Measurements from ENCODE around the gene NCBP2L. TPM values are rescaled to one million over a fixed set of nuclear protein-coding genes. Genes with fewer than 3 reads are reported as not detected.

The NCBP2L gene
- total RNA-seq, 4 donors from 2014 or later = not detected

DNA sequence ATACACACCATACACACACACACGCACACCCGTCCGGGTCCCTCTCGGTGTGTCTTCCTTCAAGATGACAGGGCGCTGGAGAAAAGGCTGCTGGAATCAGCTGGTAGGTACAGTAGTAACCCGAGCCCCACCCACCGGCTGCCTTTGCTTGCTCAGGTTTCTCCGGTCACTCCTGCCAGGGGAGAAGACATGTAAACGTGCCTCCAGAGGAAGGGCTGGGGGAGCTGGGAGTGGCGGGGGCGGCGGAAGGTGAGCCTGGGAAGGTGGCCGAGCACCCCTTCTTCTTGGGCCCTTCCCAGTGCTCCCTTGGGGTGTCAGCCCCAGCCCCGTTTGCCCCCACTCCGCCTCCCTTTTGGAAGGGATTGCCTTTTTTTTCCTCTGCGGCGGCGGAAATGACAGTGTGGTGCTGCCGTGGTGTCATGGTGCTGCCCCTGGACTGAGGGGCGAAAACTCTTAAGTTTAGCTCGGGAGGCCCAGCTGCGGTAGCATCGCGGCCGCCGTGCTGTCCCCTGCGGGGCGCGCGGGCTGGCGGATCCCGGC is 48.2 kb downstream of the NCBP2L start, which contains the start of gene MID2:
Gene MID2 (plus strand): TSS at position 169 of the 540 bp plus-strand sequence. CDS start 561 bp downstream, outside the sequence.
- Histone ChIP-seq H3K27me3 (no peaks in the 10 kb centered on the region), H3K9me3 (no peaks in the 10 kb centered on the region), H3K36me3 (no peaks in the 10 kb centered on the region), H3K4me3 (peak within 1 kb of the TSS; percentile 41 to 64 (median 47)), H3K27ac (peak within 1 kb of the TSS; percentile 85 to 90 (median 88)), H3K4me1 (peaks cover 0 to 6% (median 2%) of the 10 kb centered on the region in 4 donors)
- intact Hi-C loops (cut with DNase I; ENCODE audit: low total_unique reads) (no loop called here), in situ Hi-C loops (cut with MboI; ENCODE audit: low pct_ligation_motif_present in 1 of 4, low pct_unique_long_range_greater_than_20kb in 1 of 4, low sequenced_read_pairs in 3 of 4) (no loop called here)
- DNase-seq = peak; percentile 69
- 67% methylated on average over 32 of the region's 32 CpGs; no CpG with 5 or more reads in 1 of the 2 donors for WGBS, 2 donors (ENCODE audit: low coverage in 1 of 2)
- TF ChIP-seq POLR2A (IDR thresholded peaks at IDR 0.05) (peak; percentile 22), EP300 (IDR thresholded peaks at IDR 0.05; ENCODE audit: low read depth) (no peak), POLR2AphosphoS5 (IDR thresholded peaks at IDR 0.05) (peak in 2 of 3 donors; percentile 10 to 24)

DNA sequence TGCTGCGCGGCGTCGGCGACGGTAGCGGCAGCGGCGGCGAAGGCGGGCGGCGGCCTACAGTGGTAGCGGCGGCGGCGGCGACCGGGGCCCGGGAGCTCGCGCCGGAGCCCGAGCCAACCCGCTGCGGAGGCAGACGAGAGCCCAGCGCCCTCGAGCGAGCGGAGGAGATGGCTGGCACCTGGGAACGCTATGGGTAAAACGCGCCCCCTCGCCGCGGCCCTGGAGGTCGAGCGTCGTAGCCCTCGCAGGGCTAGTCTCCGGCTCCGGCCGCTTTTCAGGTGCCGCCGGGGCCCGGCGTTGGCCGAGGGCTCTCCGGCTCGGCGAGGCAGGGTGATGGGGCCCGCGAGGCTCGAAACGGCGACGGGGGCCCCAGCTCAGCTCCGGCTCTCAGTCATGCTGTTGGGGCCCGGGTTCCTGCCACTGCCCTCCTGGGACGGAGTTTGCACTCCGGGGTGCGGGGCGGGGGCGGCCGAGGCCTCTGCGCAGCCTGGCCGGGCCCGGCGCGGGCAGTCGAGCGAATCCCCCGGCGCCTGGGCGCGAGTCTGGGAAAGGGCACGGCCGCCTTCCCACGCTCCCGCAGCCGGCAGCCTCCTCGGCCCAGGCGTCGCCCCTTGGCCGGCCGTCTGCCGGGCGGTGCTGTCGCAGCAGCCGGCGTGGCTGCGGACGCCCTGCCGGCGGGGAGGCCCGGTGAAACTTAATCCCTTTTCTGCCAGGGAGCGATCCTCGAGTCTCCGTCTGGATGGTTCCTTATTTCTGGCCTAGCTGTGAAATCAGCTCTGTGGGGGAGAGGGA is 48.9 kb downstream of the NCBP2L start:
- Histone ChIP-seq H3K27ac (peak overlapping the region; percentile 85 to 90 (median 88)), H3K36me3 (no peaks in the 10 kb centered on the region), H3K4me3 (peak overlapping the region; percentile 32 to 64 (median 47)), H3K9me3 (no peaks in the 10 kb centered on the region), H3K4me1 (peaks cover 0 to 6% (median 2%) of the 10 kb centered on the region in 4 donors), H3K27me3 (no peaks in the 10 kb centered on the region)
- TF ChIP-seq CTCF (IDR thresholded peaks at IDR 0.05) = no peak
- TF ChIP-seq EP300 (IDR thresholded peaks at IDR 0.05; ENCODE audit: low read depth) = no peak
- TF ChIP-seq POLR2AphosphoS5 (IDR thresholded peaks at IDR 0.05) = no peak
- no peak for TF ChIP-seq POLR2A (IDR thresholded peaks at IDR 0.05)
- peak; percentile 14 for DNase-seq
- in situ Hi-C loops (cut with MboI; ENCODE audit: low pct_ligation_motif_present in 1 of 4, low pct_unique_long_range_greater_than_20kb in 1 of 4, low sequenced_read_pairs in 3 of 4) (no loop called here), intact Hi-C loops (cut with DNase I; ENCODE audit: low total_unique reads) (no loop called here)
- 59% methylated on average over 89 of the region's 100 CpGs; no CpG with 5 or more reads in 1 of the 2 donors for WGBS, 2 donors (ENCODE audit: low coverage in 1 of 2)

GRCh38 chrX:107827030-107827831 is 49.7 kb downstream of the NCBP2L start:
- no peak for TF ChIP-seq EP300 (IDR thresholded peaks at IDR 0.05; ENCODE audit: low read depth)
- TF ChIP-seq POLR2A (IDR thresholded peaks at IDR 0.05) = no peak
- TF ChIP-seq CTCF (IDR thresholded peaks at IDR 0.05) = no peak
- TF ChIP-seq POLR2AphosphoS5 (IDR thresholded peaks at IDR 0.05) = no peak
- no peaks in the 10 kb centered on the region for H3K27me3 ChIP-seq
- 45% methylated on average over 13 of the region's 13 CpGs; no CpG with 5 or more reads in 1 of the 2 donors for WGBS, 2 donors (ENCODE audit: low coverage in 1 of 2)
- no peaks in the 10 kb centered on the region for H3K36me3 ChIP-seq
- peak overlapping the region in 3 of 4 donors; percentile 47 to 64 (median 47) for H3K4me3 ChIP-seq
- H3K27ac ChIP-seq = peak overlapping the region; percentile 85 to 90 (median 88)
- H3K9me3 ChIP-seq = no peaks in the 10 kb centered on the region
- peaks cover 0 to 6% (median 2%) of the 10 kb centered on the region in 4 donors for H3K4me1 ChIP-seq
- in situ Hi-C loops (cut with MboI; ENCODE audit: low pct_ligation_motif_present in 1 of 4, low pct_unique_long_range_greater_than_20kb in 1 of 4, low sequenced_read_pairs in 3 of 4) (no loop called here), intact Hi-C loops (cut with DNase I; ENCODE audit: low total_unique reads) (no loop called here)
- DNase-seq = no peak

- TF ChIP-seq CTCF (IDR thresholded peaks at IDR 0.05) = no peak
- TF ChIP-seq EP300 (IDR thresholded peaks at IDR 0.05; ENCODE audit: low read depth) = no peak
- no peak for TF ChIP-seq POLR2AphosphoS5 (IDR thresholded peaks at IDR 0.05)
- TF ChIP-seq POLR2A (IDR thresholded peaks at IDR 0.05) = no peak
- Histone ChIP-seq H3K9me3 (no peaks in the 10 kb centered on the region), H3K27ac (peak overlapping the region in 1 of 4 donors; percentile 90), H3K4me3 (no peak overlapping the region), H3K4me1 (peaks cover 0 to 6% (median 2%) of the 10 kb centered on the region in 4 donors), H3K27me3 (no peaks in the 10 kb centered on the region), H3K36me3 (no peaks in the 10 kb centered on the region)
- in situ Hi-C loops (cut with MboI; ENCODE audit: low pct_ligation_motif_present in 1 of 4, low pct_unique_long_range_greater_than_20kb in 1 of 4, low sequenced_read_pairs in 3 of 4) (no loop called here), intact Hi-C loops (cut with DNase I; ENCODE audit: low total_unique reads) (no loop called here)
- 62% methylated on average over 4 of the region's 4 CpGs; no CpG with 5 or more reads in 1 of the 2 donors for WGBS, 2 donors (ENCODE audit: low coverage in 1 of 2)
- no peak for DNase-seq
Observed at GRCh38 chrX:107827852-107828251, 50.3 kb downstream of the NCBP2L start.
